Measurements from ENCODE around the gene ADAM12.

- TF ChIP-seq CTCF (IDR thresholded peaks at IDR 0.05; ENCODE audit: low read length) (no peak), EZH2 (optimal IDR thresholded peaks at IDR 0.05; ENCODE audit: low read depth, low read length) (no peak)
Measured at GRCh38 chr10:126147866-126148587, 240.2 kb downstream of the ADAM12 start.
